SU-DHL-6 (cell line): ENCODE measurements around the gene CP.

Experiments
- H2AFZ ChIP-seq: fragments of 200-600 bp; sonication (generic); 2 replicates; pipeline ENCODE4 v1.6.1; 2014; ENCODE audit warnings: low read depth, mild to moderate bottlenecking, moderate library complexity, mixed read lengths, antibody characterized with exemption, low read length; ENCODE audit not compliant: severe bottlenecking
- H3F3A ChIP-seq: fragments of 200-600 bp; shearing (Covaris generic); 2 replicates; pipeline ENCODE4 v1.6.0; 2016; ENCODE audit warnings: antibody characterized with exemption, mild to moderate bottlenecking; ENCODE audit not compliant: insufficient read depth
- H3K27ac ChIP-seq: fragments of 200-600 bp; sonication (generic); 2 replicates; pipeline ENCODE4 v1.5.1; 2016; ENCODE audit warnings: low read depth, mild to moderate bottlenecking, low read length, moderate library complexity, mixed read lengths
- H3K27me3 ChIP-seq: fragments of 200-600 bp; sonication (generic), shearing (Covaris generic); 2 replicates; pipeline ENCODE4 v1.6.0; 2014; ENCODE audit warnings: mild to moderate bottlenecking, low read length
- H3K36me3 ChIP-seq: fragments of 200-600 bp; sonication (generic); 2 replicates; pipeline ENCODE4 v1.6.1; 2014; ENCODE audit warnings: mild to moderate bottlenecking, low read length, mixed read lengths
- H3K4me2 ChIP-seq: fragments of 300-600, 200-600 bp; shearing (Covaris generic), sonication (generic); 2 replicates; pipeline ENCODE4 v1.6.0; 2014; ENCODE audit warnings: low read length, low read depth, mild to moderate bottlenecking; ENCODE audit not compliant: poor library complexity, severe bottlenecking
- H3K4me3 ChIP-seq: fragments of 200-600 bp; sonication (generic); 2 replicates; pipeline ENCODE4 v1.5.1; 2014; ENCODE audit warnings: antibody characterized with exemption, low read length, mild to moderate bottlenecking, mixed read lengths; ENCODE audit not compliant: insufficient read depth, poor library complexity, severe bottlenecking
- H3K79me2 ChIP-seq: fragments of 200-600 bp; sonication (generic); 2 replicates; pipeline ENCODE4 v1.6.1; 2014; ENCODE audit warnings: mild to moderate bottlenecking, low read length, moderate library complexity; ENCODE audit not compliant: insufficient read depth
- H3K9ac ChIP-seq: fragments of 200-600 bp; sonication (generic); 2 replicates; pipeline ENCODE4 v1.7.0; 2014; ENCODE audit warnings: mild to moderate bottlenecking, low read length
- H3K9me2 ChIP-seq: fragments of 200-600 bp; sonication (generic); replicated peaks from 2 replicates; pipeline ENCODE4 v1.6.1; 2014; ENCODE audit warnings: low read length; ENCODE audit not compliant: insufficient read depth
- H3K9me3 ChIP-seq: fragments of 200-600 bp; sonication (generic); 2 replicates; pipeline ENCODE4 v1.6.1; 2014; ENCODE audit warnings: low read length, mixed read lengths; ENCODE audit not compliant: insufficient read depth
- H4K20me1 ChIP-seq: fragments of 200-600 bp; sonication (generic); 2 replicates; pipeline ENCODE4 v1.6.1; 2014; ENCODE audit warnings: low read depth, mild to moderate bottlenecking, antibody characterized with exemption, low read length, moderate library complexity, mixed read lengths
- CTCF ChIP-seq: fragments of 200-600 bp; sonication (generic); IDR thresholded peaks from one replicate; pipeline ENCODE4 v1.5.1; 2017; ENCODE audit warnings: antibody characterized with exemption, mild to moderate bottlenecking, low read length, moderate library complexity; ENCODE audit not compliant: insufficient read depth, poor library complexity, severe bottlenecking
- EZH2phosphoT487 ChIP-seq: fragments of 200-600 bp; sonication (generic), shearing (Covaris generic); conservative IDR thresholded peaks from 2 replicates; pipeline ENCODE4 v1.6.1; 2018; ENCODE audit warnings: mild to moderate bottlenecking, antibody characterized with exemption, low read length, moderate library complexity, mixed read lengths

CP gene

GRCh38 chr3:149122721-149123578, 98.7 kb downstream of the CP start:
- H2AFZ ChIP-seq, result no peak overlapping the region
- no peaks in the 10 kb centered on the region for H3F3A ChIP-seq
- H3K27me3 ChIP-seq, result no peaks in the 10 kb centered on the region
- no peak overlapping the region for H3K4me3 ChIP-seq
- H3K9me3 ChIP-seq, result no peaks in the 10 kb centered on the region
- no peaks in the 10 kb centered on the region for H3K79me2 ChIP-seq
- H3K9ac ChIP-seq, result no peak overlapping the region
- no peaks in the 10 kb centered on the region for H4K20me1 ChIP-seq
- no peaks in the 10 kb centered on the region for H3K9me2 ChIP-seq
- no peak overlapping the region for H3K4me2 ChIP-seq
- H3K36me3 ChIP-seq, result no peaks in the 10 kb centered on the region
- H3K27ac ChIP-seq, result no peak overlapping the region
- TF ChIP-seq EZH2phosphoT487, result no peak
- TF ChIP-seq CTCF, result no peak
